ENCODE results near the gene TTC7B. TPM values are rescaled to one million over a fixed set of nuclear protein-coding genes. Genes with fewer than 3 reads are reported as not detected.

The TTC7B gene
- polyA plus RNA-seq, 1 donor from 2014 or later, result 19.9 TPM

DNA sequence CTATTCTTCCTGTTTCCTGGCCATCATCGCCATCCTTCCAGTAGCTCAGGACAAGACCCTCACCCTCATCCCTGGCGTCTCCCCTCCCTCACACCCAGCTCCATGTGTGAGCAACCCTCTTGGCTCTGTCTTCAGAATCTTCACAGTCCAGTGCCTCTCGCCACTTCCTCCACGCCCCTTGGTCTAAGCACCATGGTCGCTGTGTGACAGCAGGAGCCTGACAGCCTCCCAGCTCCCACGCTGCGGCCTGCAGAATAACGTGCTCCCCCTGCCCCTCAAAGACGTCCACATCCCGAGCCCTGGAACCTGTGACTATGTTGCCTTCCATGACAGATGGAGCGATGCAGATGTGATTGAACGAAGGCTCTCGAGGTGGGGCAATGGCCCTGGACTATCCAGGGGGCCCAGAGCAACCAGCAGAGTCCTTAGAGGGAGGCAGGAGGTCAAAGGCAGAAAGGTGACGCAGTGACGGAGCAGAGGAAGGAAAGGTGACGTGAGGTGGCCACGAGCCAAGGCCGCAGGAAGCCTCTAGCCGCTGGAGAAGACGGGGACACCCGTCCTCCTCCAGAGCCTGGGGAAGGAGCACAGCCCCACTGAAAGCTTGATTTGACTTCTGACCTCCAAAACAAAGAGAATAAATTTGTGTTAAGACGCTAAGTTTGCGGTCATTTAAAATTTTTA, 279.6 kb downstream of the TTC7B start:
- Histone ChIP-seq H3K79me2 (replicated peaks; ENCODE audit: insufficient read depth, low read length) (no peaks in the 10 kb centered on the region), H3K4me2 (ENCODE audit: low read length) (no peak overlapping the region), H3K4me3 (ENCODE audit: low read length) (no peak overlapping the region), H3K27me3 (ENCODE audit: insufficient read depth, low read depth, low read length) (no peaks in the 10 kb centered on the region), H3K36me3 (ENCODE audit: insufficient read depth, low read length) (no peaks in the 10 kb centered on the region), H3K9me3 (ENCODE audit: low read length) (no peaks in the 10 kb centered on the region), H2AFZ (ENCODE audit: low read depth, low read length) (no peak overlapping the region), H4K20me1 (ENCODE audit: insufficient read depth) (no peaks in the 10 kb centered on the region), H3K9ac (ENCODE audit: low read length) (no peak overlapping the region), H3K27ac (ENCODE audit: low read length) (no peak overlapping the region), H3F3A (ENCODE audit: insufficient read depth, low read length, poor library complexity, severe bottlenecking) (no peaks in the 10 kb centered on the region), H3K9me2 (ENCODE audit: insufficient read depth, low read length) (no peaks in the 10 kb centered on the region)
- no peak for TF ChIP-seq CTCF (IDR thresholded peaks at IDR 0.05; ENCODE audit: poor library complexity, severe bottlenecking)

DNA sequence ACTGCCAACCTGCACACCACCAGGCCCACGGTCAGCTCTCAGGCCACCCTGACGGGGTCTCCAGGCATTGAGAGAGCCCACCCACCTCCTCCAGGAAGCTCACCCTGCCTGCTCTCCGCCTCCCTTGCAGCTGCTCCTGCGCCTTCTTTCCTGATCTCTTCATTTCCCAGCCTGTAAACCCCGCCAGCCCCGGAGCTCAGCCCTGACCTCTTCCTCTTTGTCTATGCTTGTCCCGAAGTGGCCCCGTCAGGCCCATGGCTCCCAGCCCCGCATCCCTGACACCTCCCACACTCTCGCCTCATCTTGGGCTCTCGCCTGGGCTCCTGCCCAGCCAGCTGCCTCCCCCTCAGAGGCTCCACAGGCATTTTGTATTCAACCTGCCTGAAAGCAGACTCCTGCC, 280.1 kb downstream of the TTC7B start:
- no peak overlapping the region for H3K9ac ChIP-seq (ENCODE audit: low read length)
- no peak for TF ChIP-seq POLR2AphosphoS5 (IDR thresholded peaks at IDR 0.05)
- TF ChIP-seq MXI1 (conservative IDR thresholded peaks at IDR 0.05; ENCODE audit: poor library complexity, severe bottlenecking), result no peak
- no peak for TF ChIP-seq EZH2 (IDR thresholded peaks at IDR 0.05; ENCODE audit: borderline replicate concordance, insufficient read depth, low read length, poor library complexity, severe bottlenecking)
- no peak for TF ChIP-seq TAF1 (IDR thresholded peaks at IDR 0.05; ENCODE audit: low read depth)
- TF ChIP-seq CTCF (IDR thresholded peaks at IDR 0.05; ENCODE audit: poor library complexity, severe bottlenecking), result no peak
- no peak for TF ChIP-seq SMC3 (conservative IDR thresholded peaks at IDR 0.05; ENCODE audit: poor library complexity)
- TF ChIP-seq EP300 (conservative IDR thresholded peaks at IDR 0.05; ENCODE audit: poor library complexity, severe bottlenecking), result no peak
- TF ChIP-seq RAD21 (conservative IDR thresholded peaks at IDR 0.05), result no peak
- TF ChIP-seq, protein P1, sequence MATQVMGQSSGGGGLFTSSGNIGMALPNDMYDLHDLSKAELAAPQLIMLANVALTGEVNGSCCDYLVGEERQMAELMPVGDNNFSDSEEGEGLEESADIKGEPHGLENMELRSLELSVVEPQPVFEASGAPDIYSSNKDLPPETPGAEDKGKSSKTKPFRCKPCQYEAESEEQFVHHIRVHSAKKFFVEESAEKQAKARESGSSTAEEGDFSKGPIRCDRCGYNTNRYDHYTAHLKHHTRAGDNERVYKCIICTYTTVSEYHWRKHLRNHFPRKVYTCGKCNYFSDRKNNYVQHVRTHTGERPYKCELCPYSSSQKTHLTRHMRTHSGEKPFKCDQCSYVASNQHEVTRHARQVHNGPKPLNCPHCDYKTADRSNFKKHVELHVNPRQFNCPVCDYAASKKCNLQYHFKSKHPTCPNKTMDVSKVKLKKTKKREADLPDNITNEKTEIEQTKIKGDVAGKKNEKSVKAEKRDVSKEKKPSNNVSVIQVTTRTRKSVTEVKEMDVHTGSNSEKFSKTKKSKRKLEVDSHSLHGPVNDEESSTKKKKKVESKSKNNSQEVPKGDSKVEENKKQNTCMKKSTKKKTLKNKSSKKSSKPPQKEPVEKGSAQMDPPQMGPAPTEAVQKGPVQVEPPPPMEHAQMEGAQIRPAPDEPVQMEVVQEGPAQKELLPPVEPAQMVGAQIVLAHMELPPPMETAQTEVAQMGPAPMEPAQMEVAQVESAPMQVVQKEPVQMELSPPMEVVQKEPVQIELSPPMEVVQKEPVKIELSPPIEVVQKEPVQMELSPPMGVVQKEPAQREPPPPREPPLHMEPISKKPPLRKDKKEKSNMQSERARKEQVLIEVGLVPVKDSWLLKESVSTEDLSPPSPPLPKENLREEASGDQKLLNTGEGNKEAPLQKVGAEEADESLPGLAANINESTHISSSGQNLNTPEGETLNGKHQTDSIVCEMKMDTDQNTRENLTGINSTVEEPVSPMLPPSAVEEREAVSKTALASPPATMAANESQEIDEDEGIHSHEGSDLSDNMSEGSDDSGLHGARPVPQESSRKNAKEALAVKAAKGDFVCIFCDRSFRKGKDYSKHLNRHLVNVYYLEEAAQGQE (IDR thresholded peaks at IDR 0.05; ENCODE audit: borderline replicate concordance), result no peak
- H3K9me3 ChIP-seq (ENCODE audit: low read length), result no peaks in the 10 kb centered on the region
- no peaks in the 10 kb centered on the region for H3F3A ChIP-seq (ENCODE audit: insufficient read depth, low read length, poor library complexity, severe bottlenecking)
- no peaks in the 10 kb centered on the region for H4K20me1 ChIP-seq (ENCODE audit: insufficient read depth)
- no peak overlapping the region for H2AFZ ChIP-seq (ENCODE audit: low read depth, low read length)
- no peaks in the 10 kb centered on the region for H3K36me3 ChIP-seq (ENCODE audit: insufficient read depth, low read length)
- no peaks in the 10 kb centered on the region for H3K9me2 ChIP-seq (ENCODE audit: insufficient read depth, low read length)
- no peaks in the 10 kb centered on the region for H3K27me3 ChIP-seq (ENCODE audit: insufficient read depth, low read depth, low read length)
- no peak overlapping the region for H3K4me3 ChIP-seq (ENCODE audit: low read length)
- H3K79me2 ChIP-seq (replicated peaks; ENCODE audit: insufficient read depth, low read length), result no peaks in the 10 kb centered on the region
- no peak overlapping the region for H3K4me2 ChIP-seq (ENCODE audit: low read length)
- H3K27ac ChIP-seq (ENCODE audit: low read length), result no peak overlapping the region
